Stimulated activated CD4-positive, alpha-beta T cell treated with anti-CD3 and anti-CD28 coated beads, Interleukin-1b, Interleukin-23, amount 100 ng/mL, for 4 hours (primary cell): ENCODE results near the gene TRIP13.
"Not testable (repeated sequence)": the region's sequence is repeated elsewhere in the genome, so short reads cannot be mapped to it uniquely, and the experiment has no call there.

Experiments
- DNase-seq, 2 donors: peaks; one replicate each; pipeline ENCODE4 v3.0.0-alpha.2; 2020; ENCODE audit warnings: low read depth in 2 of 2

The TRIP13 gene

GRCh38 chr5:918717-919116, 26.0 kb downstream of the TRIP13 start:
- DNase-seq = not testable (repeated sequence)

DNA sequence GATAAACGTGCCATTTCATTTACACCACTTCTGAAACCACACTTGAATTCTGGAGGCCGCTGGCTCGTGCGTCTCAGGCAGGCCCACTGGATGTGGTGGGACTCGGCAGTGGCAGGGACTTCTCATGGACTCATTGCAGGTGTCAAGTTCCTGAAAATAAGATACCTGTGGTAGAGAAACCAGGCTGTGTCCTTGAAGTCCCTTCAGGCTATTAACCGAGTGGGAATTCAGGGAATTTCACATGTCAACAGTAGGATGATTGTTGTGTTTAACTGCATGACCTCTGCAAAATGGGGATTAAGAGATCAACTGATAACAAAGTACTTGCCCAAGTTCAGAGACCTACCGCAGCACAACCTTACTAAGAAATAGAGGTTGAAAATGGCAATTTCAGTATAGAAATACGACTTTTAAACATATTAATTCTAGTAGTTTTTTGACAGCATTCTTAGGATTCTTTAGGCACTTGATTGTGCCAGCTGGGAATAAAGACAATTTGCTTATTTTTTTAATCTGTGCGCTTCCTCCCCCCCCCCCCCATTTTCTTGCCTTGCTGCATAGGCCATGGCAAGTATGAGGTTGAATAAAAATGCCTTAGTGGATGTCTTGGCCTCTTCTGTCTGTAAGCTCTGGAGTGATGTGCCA, 26.8 kb downstream of the TRIP13 start:
- no peak for DNase-seq

DNA sequence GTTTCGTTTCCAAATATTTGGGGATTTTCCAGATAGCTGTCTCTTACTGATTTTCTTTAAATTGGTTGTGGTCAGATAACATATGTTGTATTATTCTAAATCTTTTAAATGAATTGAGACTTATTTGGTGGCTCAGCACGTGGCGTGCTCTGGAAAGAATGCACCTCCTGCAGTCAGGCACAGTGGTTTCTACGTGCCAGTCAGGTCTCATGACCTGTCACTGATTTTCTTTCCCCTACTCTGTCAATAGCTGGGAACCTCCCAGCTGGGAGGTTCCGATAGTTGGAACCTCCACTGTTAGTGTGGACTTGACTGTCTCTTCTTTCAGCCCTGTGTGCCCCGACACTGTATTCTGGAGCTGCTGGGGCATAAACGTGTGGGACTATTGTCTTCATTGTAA, 27.6 kb downstream of the TRIP13 start:
- no peak for DNase-seq

GRCh38 chr5:921456-922435, 29.1 kb downstream of the TRIP13 start:
- DNase-seq = no peak

DNA sequence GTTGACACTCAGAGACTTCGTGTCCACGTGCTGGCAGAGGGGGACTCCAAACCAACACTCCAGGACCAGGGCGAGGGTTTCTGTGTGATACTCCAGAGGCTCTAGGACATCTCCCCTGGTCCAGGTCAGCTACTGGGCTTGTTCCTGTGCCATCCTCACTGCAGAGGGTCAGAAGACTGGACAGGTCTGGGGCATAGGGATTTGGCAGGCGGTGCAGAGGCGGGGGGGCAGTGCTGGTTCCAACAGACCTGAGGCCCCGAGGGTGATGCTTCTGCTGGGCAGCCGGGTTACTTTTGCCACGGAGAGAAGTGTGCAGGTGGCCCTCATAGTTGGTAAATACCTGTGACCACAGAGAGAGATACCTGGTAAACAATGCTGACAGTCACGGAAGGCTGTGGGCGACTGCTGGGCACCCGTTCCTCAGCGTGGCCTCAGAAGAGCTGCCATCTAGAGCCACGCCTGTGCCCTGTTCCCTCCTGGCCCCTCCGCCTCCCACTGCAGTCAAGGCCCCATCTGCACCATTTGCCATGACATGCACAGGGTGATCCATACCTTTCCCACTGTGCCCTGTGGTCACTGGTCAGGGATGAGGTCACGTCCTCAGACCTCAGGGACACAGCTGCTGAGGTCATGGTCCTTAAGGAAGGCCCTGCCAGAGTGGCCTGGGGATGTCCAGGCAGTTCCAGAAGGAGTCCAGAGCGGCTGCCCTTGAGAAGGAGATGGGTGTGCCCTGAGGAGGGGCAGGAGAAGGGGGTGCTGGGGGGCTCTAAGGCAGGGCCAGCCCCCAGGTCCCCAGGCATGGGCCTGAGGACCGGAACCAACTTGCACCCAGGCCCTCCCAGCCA, 30.0 kb downstream of the TRIP13 start:
- no peak for DNase-seq

DNA sequence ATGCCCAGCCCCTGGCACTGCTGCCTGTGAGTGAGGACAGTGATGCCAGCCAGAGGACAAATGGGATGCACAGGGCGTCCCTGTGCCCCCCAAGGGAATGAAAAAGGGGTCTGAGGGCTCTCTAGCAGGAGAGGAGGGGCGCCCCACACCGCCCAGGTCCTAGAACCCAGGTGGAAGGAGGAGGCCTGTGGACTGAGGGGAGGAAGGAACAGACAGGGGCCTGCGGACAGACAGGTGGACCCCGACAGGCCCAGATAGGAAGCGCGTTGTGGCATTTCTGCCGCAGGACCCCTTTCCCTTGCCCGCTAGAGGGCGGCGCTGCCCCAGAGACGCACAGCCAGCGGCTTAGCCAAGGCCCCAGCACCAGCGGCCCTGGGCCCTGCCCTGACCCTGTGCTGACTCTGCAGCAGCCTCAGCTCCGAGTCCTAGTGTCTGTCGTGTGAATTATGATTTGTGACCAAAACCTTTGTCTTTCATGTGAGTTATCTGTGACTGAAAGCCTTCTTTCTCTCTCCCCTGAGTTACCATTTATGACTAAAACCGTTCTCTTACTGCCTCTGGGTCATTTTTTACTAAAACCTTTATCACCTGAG, 30.7 kb downstream of the TRIP13 start:
- peak; percentile 60 to 70 for DNase-seq

DNA sequence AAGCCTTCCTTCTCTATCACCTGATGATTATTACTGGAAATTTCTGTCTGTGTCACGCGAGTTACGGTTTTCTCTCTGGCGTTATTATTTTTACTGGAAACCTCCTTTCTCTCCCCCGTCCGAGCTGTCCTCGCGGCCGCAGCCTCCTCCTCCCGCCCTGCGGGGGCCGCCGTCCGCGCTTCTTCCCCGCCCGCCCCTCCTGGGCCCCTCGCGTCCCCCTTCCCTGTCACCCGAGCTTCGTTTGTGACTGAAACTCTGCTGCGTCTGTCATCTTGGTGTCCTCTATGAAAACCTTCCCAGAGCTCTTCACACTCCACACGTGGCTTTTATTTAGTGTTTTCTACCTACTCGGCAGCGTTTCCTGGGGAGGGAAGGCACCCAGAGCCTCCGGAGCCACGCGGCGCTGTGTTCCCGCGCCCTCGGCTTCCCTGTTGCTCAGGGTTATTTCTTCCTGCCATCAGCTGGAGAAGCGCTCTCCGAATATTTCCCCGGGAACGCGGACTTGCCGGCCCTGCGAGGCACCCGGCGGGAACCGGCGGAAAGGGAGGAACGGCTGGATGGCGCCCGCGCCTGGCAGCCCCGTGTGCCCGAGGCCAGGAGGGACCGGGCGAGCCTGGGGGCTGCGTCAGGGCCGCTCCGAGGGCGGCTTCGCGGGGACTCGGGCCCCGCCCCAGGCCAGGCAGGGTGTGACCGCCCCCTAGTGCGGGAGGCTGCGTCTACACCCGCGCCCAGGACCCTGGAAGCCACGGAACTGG, 33.9 kb downstream of the TRIP13 start:
- peak; percentile 4 to 23 for DNase-seq

- no peak for DNase-seq
These were observed 34.7 kb downstream of the TRIP13 start for GRCh38 chr5:927172-928015.

DNA sequence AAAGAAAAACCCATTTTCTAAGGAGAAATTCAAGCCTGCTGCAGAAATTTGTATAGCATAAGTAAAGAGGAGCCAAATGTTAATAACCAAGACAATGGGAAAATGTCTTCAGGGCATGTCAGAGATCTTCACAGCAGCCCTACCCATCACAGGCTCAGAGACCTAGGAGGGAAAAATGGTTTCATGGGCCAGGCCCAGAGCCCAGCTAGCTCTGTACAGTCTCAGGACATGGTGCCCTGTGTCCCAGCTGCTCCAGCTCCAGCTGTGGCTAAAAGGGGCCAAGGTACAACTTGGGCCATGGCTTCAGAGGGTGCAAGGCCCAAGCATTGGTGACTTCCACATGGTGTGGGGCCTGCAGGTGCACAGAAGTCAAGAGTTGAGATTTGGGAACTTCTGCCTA, 36.5 kb downstream of the TRIP13 start:
- not testable (repeated sequence) for DNase-seq

- DNase-seq = no peak
These were observed 36.9 kb downstream of the TRIP13 start for GRCh38 chr5:929596-929995.

- DNase-seq = no peak
These were observed 38.2 kb downstream of the TRIP13 start for GRCh38 chr5:930866-931265.

- DNase-seq = no peak
These were observed 39.0 kb downstream of the TRIP13 start for GRCh38 chr5:931570-932145.

DNA sequence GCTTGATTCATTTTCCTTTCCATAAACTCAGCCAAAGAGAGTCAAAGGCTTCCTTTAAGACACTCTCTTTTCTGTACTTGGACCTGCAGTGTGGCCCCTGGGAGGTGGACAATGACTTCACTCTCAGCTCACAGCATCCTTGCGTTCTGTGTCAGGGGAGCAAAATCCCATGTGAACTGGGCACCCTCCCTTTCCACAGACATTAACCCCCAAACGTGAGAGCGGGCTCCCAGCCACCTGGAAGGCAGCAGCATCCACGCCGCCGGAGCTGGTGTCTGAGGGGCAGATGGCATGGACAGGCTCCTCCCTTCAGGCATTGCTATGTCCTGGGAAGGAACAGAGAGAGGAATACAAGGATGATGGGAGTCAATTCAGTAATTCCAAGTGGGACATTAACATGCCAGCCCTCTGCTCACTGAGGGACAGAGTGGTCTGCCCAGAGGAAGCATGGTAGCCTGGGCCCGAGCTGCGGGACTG, 39.5 kb downstream of the TRIP13 start:
- no peak for DNase-seq

GRCh38 chr5:932628-933250, 40.1 kb downstream of the TRIP13 start:
- no peak for DNase-seq

DNA sequence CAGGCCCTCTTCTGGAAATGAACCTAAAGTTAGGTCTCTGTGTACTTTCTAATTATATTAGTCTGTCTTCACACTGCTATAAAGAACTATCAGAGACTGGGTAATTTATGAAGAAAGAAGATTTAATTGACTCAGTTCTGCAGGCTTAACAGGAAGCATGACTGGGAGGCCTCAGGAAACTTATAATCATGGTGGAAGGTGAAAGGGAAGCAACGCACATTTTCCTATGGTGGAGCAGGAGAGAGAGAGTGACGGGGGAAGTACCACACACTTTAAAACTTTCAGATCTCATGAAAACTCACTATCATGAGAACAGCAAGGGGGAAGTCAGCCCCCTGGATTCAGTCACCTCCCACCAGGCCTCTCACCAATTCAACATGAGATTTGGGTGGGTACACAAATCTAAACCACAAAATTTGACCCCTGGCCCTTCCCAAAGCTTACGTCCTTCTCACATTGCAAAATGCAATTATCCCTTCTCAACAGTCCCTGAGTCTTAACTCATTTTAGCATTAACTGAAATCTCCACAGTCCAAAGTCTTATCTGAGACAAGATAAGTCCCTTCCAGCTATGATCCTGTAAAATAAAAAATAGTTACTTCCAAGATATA, 40.7 kb downstream of the TRIP13 start:
- DNase-seq = no peak

- not testable (repeated sequence) for DNase-seq
These were observed 41.3 kb downstream of the TRIP13 start for GRCh38 chr5:933951-934350.

DNA sequence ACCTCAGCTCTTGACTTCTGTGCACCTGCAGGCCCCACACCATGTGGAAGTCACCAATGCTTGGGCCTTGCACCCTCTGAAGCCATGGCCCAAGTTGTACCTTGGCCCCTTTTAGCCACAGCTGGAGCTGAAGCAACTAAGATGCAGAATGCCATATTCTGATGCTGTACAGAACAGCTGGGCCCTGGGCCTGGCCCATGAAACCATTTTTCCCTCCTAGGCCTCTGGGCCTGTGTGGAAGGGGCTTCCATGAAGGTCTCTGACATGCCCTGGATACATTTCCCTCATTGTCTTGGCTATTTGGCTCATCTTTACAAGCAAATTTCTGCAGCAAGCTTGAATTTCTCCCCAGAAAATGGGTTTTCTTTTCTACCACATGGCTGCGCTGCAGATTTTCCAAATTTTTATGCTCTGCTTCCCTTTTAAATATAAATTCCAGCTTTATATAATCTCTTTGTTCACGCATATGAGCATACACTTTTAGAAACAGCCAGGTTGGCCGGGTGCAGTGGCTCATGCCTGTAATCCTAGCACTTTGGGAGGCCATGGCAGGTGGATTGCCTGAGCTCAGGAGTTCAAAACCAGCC, 41.8 kb downstream of the TRIP13 start:
- DNase-seq = not testable (repeated sequence)

- DNase-seq = no peak
These were observed 42.9 kb downstream of the TRIP13 start for GRCh38 chr5:935510-936084.
